Endothelial cell (in vitro differentiated cells): ENCODE data around the gene AKT3. TPM values are rescaled to one million over a fixed set of nuclear protein-coding genes. Genes with fewer than 3 reads are reported as not detected.
"Not testable (repeated sequence)": the region's sequence is repeated elsewhere in the genome, so short reads cannot be mapped to it uniquely, and the experiment has no call there.

ENCODE experiments used
- DNase-seq: peaks from one replicate; pipeline ENCODE4 v3.0.0; 2021; ENCODE audit warnings: low spot score
- H3K27ac Mint-ChIP-seq: one replicate; pipeline ENCODE4 v1.8.0; 2021; ENCODE audit warnings: mixed read lengths, inconsistent platforms; ENCODE audit not compliant: unreplicated experiment
- H3K27me3 Mint-ChIP-seq: one replicate; pipeline ENCODE4 v1.8.0; 2021; ENCODE audit warnings: mild to moderate bottlenecking, moderate library complexity, mixed read lengths, inconsistent platforms; ENCODE audit not compliant: unreplicated experiment
- H3K36me3 Mint-ChIP-seq: one replicate; pipeline ENCODE4 v1.8.0; 2021; ENCODE audit warnings: mild to moderate bottlenecking, low read depth, mixed read lengths, inconsistent platforms; ENCODE audit not compliant: unreplicated experiment
- H3K4me1 Mint-ChIP-seq: one replicate; pipeline ENCODE4 v1.8.0; 2021; ENCODE audit warnings: mild to moderate bottlenecking, mixed read lengths, inconsistent platforms; ENCODE audit not compliant: unreplicated experiment
- H3K4me3 Mint-ChIP-seq: one replicate; pipeline ENCODE4 v1.8.0; 2021; ENCODE audit warnings: mild to moderate bottlenecking, mixed read lengths, inconsistent platforms; ENCODE audit not compliant: unreplicated experiment
- H3K9me3 Mint-ChIP-seq: one replicate; pipeline ENCODE4 v1.8.0; 2021; ENCODE audit warnings: mixed read lengths, inconsistent platforms; ENCODE audit not compliant: unreplicated experiment
- total RNA-seq: library from RNA; stranded (reverse); fragmentation: NEBNext Ultra II Directional; extraction: Animal tissue kit (Norgen Biotek cat#: 25700); gene quantifications from one replicate; pipeline ENCODE4 v1.2.1, GENCODE V29; 2021; ENCODE audit not compliant: unreplicated experiment
- TF ChIP-seq, protein P1 (sequence below): fragments of 200-600 bp; sonication (generic); IDR thresholded peaks from one replicate; pipeline ENCODE4 v1.5.0; 2021; ENCODE audit warnings: antibody characterized with exemption; ENCODE audit not compliant: unreplicated experiment

AKT3 gene
- total RNA-seq, 1 donor from 2014 or later: 87.3 TPM

- peaks cover 5% of the 10 kb centered on the region for H3K36me3 Mint-ChIP-seq
- no peak overlapping the region for H3K4me3 Mint-ChIP-seq
- no peak for DNase-seq
- H3K9me3 Mint-ChIP-seq: no peaks in the 10 kb centered on the region
- H3K27ac Mint-ChIP-seq: no peak overlapping the region
- no peaks in the 10 kb centered on the region for H3K27me3 Mint-ChIP-seq
- no peaks in the 10 kb centered on the region for H3K4me1 Mint-ChIP-seq
- TF ChIP-seq, protein P1, sequence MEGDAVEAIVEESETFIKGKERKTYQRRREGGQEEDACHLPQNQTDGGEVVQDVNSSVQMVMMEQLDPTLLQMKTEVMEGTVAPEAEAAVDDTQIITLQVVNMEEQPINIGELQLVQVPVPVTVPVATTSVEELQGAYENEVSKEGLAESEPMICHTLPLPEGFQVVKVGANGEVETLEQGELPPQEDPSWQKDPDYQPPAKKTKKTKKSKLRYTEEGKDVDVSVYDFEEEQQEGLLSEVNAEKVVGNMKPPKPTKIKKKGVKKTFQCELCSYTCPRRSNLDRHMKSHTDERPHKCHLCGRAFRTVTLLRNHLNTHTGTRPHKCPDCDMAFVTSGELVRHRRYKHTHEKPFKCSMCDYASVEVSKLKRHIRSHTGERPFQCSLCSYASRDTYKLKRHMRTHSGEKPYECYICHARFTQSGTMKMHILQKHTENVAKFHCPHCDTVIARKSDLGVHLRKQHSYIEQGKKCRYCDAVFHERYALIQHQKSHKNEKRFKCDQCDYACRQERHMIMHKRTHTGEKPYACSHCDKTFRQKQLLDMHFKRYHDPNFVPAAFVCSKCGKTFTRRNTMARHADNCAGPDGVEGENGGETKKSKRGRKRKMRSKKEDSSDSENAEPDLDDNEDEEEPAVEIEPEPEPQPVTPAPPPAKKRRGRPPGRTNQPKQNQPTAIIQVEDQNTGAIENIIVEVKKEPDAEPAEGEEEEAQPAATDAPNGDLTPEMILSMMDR: no peak
These were observed 251.6 kb downstream of the AKT3 start for GRCh38 chr1:243598433-243598832.

DNA sequence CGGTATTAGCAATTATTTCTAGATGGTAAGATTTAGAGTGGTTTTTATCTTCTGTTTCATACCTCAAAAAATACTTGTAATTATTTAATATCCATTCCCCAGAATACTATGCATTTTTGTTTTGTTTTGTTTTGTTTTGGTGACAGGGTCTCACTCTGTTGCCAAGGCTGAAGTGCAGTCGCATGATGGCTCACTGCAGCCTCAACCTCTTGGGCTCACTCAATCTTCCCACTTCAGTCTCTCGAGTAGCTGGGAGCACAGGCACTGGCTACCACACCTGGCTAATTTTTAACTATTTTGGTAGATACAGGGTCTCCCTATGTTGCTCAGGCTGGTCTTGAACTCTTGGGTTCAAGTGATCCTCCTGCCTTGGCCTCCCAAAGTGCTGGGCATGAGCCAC lies 252.7 kb downstream of the AKT3 start:
- TF ChIP-seq, protein P1: no peak
- Mint-ChIP-seq H3K36me3 (peaks cover 5% of the 10 kb centered on the region), H3K27me3 (no peaks in the 10 kb centered on the region), H3K4me1 (no peaks in the 10 kb centered on the region), H3K9me3 (no peaks in the 10 kb centered on the region), H3K27ac (no peak overlapping the region), H3K4me3 (no peak overlapping the region)
- no peak for DNase-seq

- no peaks in the 10 kb centered on the region for H3K27me3 Mint-ChIP-seq
- TF ChIP-seq, protein P1: no peak
- no peak overlapping the region for H3K27ac Mint-ChIP-seq
- H3K4me3 Mint-ChIP-seq: no peak overlapping the region
- DNase-seq: no peak
- H3K36me3 Mint-ChIP-seq: peaks cover 2% of the 10 kb centered on the region
- H3K4me1 Mint-ChIP-seq: no peaks in the 10 kb centered on the region
- H3K9me3 Mint-ChIP-seq: no peaks in the 10 kb centered on the region
These were observed 253.5 kb downstream of the AKT3 start for GRCh38 chr1:243596431-243597062.

DNA sequence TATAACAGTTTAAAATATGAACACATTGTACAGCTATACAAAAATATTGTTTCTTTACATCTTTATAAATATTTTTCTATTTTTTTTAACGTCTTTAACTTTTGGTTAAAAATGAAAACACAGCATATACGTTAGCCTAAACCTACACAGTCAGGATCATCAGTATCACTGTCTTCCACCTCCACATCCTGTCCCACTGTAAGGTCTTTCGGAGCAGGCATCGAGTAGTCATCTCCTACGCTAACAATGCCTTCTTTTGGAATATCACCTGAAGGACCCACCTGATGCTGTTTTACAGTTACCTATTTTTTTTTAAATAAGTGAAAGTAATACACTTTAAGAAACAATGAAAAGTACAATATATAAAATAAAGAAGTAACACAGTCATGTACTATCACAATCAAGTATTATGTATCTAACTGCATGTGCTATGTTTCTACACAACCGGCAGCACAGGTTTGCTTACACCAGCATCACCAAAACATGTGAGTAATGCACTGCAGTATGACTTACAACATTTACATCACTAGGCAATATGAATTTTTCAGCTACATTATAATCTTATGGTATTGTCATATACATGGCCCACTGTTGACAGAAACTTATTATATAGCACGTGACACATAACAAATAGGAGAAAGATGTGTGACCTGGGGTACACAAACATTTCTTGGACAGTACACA lies 254.4 kb downstream of the AKT3 start:
- Mint-ChIP-seq H3K4me1 (no peaks in the 10 kb centered on the region), H3K27me3 (no peaks in the 10 kb centered on the region), H3K27ac (no peak overlapping the region), H3K4me3 (no peak overlapping the region), H3K9me3 (no peaks in the 10 kb centered on the region), H3K36me3 (no peaks in the 10 kb centered on the region)
- TF ChIP-seq, protein P1: no peak
- no peak for DNase-seq

DNA sequence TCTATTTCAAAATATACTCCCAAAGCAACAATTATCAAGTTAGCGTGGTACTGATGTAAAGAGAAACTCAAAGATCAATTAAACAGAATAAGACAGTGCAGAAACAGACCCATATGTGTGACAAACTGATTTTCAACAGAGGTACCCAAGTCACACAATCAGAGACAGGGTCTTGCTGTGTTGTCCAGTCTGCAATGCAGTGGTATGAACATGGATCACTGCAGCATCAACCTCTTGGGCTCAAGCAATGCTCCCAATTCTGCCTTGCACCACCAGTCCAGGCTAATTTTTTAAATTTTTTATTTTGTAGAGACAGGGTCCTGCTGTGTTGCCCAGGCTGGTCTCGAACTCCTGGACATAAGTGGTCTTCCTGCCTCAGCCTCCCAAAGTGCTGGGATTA lies 255.6 kb downstream of the AKT3 start:
- H3K36me3 Mint-ChIP-seq: no peaks in the 10 kb centered on the region
- DNase-seq: no peak
- H3K9me3 Mint-ChIP-seq: no peaks in the 10 kb centered on the region
- H3K27me3 Mint-ChIP-seq: no peaks in the 10 kb centered on the region
- H3K27ac Mint-ChIP-seq: no peak overlapping the region
- H3K4me1 Mint-ChIP-seq: no peaks in the 10 kb centered on the region
- TF ChIP-seq, protein P1: no peak
- H3K4me3 Mint-ChIP-seq: no peak overlapping the region

DNA sequence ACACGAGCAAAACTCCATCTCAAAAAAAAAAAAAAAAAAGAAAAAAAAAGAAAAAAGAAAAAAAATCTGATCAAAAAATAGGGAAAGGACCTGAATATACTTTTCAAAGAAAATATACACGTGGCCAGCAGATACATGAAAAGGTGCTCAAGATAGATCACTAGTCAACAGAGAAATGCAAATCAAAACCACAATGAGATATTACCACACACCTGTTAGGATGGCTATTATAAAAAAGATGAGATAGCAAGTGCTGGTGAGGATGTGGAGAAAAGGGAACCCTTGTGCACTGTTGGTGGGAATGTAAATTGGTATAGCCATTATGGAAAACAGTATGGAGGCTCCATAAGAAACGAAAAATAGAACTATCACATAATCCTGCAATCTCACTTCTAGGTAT lies 260.8 kb downstream of the AKT3 start:
- H3K4me1 Mint-ChIP-seq, H3K4me3 Mint-ChIP-seq, H3K27ac Mint-ChIP-seq, DNase-seq, H3K27me3 Mint-ChIP-seq, H3K9me3 Mint-ChIP-seq: not testable (repeated sequence)
- H3K36me3 Mint-ChIP-seq: peaks cover 12% of the 10 kb centered on the region
